Right ventricle myocardium superior (tissue), 1 donor: ENCODE data around the gene CELF3. TPM values are rescaled to one million over a fixed set of nuclear protein-coding genes. Genes with fewer than 3 reads are reported as not detected.
A peak's percentile ranks its signal among the peaks of the same experiment; 100 is the strongest.

Experiments used
- ATAC-seq: fragments of 200-7000 bp; cut with Tn5 transposase; one replicate; pipeline ENCODE4 v1.9.1; 2020; ENCODE audit warnings: mild to moderate bottlenecking; ENCODE audit not compliant: poor library complexity
- DNase-seq: peaks from one replicate; pipeline ENCODE4 v3.0.0-alpha.2; 2020
- intact Hi-C: fragments of 100-400 bp; cut with DNase I; formaldehyde crosslinking; loops from one replicate; pipeline ENCODE4 v1.11.2; 2022
- total RNA-seq: library from RNA; stranded (reverse); fragmentation: NEBNext Ultra II Directional; extraction: Animal tissue kit (Norgen Biotek cat#: 25700); gene quantifications from one replicate; pipeline ENCODE4 v1.2.1, GENCODE V29; 2021
- donor health status: DM: no; HTN: yes; CAD: no; lungs with severe emphysema.

The CELF3 gene
- total RNA-seq, 1 donor from 2014 or later: not detected

GRCh38 chr1:151661751-151662150, 54.9 kb downstream of the CELF3 start:
- intact Hi-C loops: no loop called here
- DNase-seq (no peak), ATAC-seq (no peak)

- ATAC-seq (no peak), DNase-seq (no peak)
- intact Hi-C loops: no loop called here
These were observed 61.2 kb downstream of the CELF3 start for GRCh38 chr1:151655371-151655770.

- peak; percentile 68 for ATAC-seq
- intact Hi-C loops: no loop called here
These were observed 63.2 kb downstream of the CELF3 start for GRCh38 chr1:151653397-151653796.

More at GRCh38 chr1:151653397-151653796, 63.2 kb downstream of the CELF3 start:
- DNase-seq: no peak

Other genes starting within 250 kb of the CELF3 start
- gene CGN, start 205.4 kb downstream of the CELF3 start, total RNA-seq: 0.27 TPM
- gene TUFT1, start 176.5 kb downstream of the CELF3 start, total RNA-seq: 3.4 TPM
- gene SNX27, start 104.8 kb downstream of the CELF3 start, total RNA-seq: 30.4 TPM
- gene RIIAD1, start 4.7 kb upstream of the CELF3 start, total RNA-seq: 8.3 TPM
- gene MRPL9, start 46.7 kb upstream of the CELF3 start, total RNA-seq: 45.0 TPM
- gene TDRKH, start 73.7 kb upstream of the CELF3 start, total RNA-seq: 4.5 TPM
- 0.78 TPM for gene LINGO4, start 88.6 kb upstream of the CELF3 start, total RNA-seq
- gene RORC, start 115.0 kb upstream of the CELF3 start, total RNA-seq: 15.4 TPM
- not detected for gene C2CD4D, start 123.0 kb upstream of the CELF3 start, total RNA-seq
- not detected for gene THEM5, start 136.9 kb upstream of the CELF3 start, total RNA-seq
- 17.0 TPM for gene THEM4, start 192.7 kb upstream of the CELF3 start, total RNA-seq